IPS-11a (cell line): Measurements from ENCODE around the gene PRKCA.
"Not testable (repeated sequence)": the region's sequence is repeated elsewhere in the genome, so short reads cannot be mapped to it uniquely, and the experiment has no call there.

Experiments used
- H3K4me3 ChIP-seq: one replicate; pipeline ENCODE4 v1.5.1; 2013; ENCODE audit warnings: low read depth, low read length, control low read depth

PRKCA gene

DNA sequence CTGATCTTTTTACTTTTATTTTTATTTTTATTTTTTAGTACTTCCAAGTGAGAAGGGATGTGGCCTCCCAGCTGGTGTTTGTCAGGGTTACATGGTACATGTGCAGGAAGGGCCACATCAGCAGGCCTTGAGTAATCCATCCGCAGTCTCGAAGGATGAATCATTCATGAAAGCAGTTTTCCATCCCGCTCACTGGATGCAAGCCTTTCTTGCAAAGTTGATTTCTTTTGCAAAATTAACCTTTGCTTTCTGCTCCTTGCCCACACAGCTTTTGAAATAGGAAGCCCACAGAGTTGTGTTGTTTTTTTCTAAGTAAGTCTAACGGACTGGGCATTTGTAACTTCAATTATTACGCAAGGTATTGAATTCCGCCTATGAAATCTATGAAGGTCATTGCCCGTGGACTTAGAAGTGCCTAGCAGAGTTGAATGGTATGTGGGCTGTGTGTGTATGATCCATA is 157.4 kb downstream of the PRKCA start:
- H3K4me3 ChIP-seq = no peak overlapping the region

DNA sequence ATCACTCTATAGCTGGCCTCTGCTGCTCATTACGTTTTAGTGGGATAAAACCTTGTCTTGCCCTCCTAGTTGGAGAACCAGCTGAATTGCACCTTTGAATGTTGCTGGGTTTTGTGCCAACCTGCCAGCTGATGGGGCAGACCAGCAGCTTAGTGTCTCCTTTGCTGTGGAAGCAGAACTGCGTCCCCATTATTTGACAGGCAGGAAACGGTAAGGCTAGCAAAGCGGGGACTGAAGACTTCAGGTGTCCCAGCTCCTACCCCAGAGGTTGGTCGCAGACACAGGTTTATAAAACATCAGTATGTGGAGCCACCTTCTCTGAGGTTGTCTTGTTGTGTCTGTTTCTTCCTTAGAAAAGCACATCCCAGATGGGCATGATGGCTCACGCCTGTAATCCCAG is 158.1 kb downstream of the PRKCA start:
- H3K4me3 ChIP-seq = no peak overlapping the region

GRCh38 chr17:66461343-66461995 is 159.1 kb downstream of the PRKCA start:
- no peak overlapping the region for H3K4me3 ChIP-seq

DNA sequence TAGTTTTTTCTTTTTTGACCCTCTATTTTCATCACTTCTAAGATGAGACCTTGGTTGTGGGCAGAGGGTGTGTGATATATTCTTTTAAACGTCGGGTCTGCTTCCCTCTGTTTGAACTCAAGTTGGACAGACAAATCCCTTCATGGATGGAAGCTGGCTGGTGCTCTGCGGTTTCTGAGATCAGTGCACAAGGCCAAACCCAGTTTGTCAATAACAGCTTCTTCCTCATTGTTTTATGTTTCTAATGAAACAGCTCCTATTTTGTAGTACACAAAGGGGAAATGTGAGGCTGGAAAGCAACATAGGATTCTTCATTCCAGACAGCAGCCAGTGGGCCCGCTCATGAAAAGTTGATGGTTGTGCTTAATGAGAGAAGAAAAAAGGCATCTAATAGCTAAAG is 159.6 kb downstream of the PRKCA start:
- H3K4me3 ChIP-seq = no peak overlapping the region

DNA sequence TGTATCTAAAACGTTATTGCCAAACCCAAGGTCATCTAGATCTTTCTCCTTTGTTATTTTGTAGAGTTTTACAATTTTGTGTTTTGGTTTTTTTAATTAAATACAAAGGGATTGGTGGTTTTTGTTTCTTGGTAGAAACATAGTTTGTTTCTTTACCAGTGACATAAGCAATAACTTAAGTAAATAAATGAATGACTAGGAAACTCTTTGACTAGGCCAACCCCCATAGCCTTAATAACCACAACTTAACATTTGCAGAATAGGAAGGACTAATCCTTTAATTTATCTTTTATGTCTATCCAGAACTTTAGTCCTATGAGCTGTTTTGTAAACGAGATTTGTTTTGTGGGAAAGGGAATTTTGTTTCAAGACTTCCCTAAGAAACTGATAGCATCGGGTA is 162.5 kb downstream of the PRKCA start:
- H3K4me3 ChIP-seq = no peak overlapping the region

- H3K4me3 ChIP-seq = no peak overlapping the region
Measured at GRCh38 chr17:66465701-66466100, 163.3 kb downstream of the PRKCA start.

DNA sequence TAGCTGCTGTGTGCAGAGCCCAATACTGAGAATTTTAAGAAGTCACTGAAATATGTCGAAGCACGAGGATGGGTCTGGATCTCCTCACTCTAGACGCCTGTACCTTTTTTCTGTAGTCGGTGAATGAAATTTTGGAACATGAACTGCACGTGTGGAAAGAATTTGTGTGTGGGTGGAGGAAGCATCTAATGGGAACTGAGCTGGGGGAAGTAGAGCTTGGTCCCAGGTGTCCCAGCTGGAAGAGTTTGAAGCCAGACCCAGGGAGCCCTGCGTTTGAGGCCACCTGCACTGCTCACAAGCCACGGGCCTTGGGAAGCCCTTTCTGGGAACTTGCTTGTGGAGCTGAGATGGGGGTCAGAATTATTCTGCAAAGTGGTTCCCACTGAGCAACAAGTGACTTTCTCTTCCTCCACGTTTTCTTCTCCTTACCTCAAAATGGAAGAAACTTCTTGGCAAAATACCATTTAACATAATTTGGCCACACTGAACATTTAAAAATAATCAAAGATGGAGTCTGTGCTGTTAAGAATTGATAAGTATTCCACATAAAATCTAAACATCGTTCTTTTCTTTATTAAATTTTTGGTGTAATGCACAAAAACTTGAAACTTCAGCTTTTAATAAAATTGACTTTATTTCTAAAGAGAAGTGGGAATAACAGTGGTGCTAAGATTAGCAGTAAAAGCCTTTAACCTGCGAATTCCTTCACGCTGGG is 163.8 kb downstream of the PRKCA start:
- H3K4me3 ChIP-seq = no peak overlapping the region

DNA sequence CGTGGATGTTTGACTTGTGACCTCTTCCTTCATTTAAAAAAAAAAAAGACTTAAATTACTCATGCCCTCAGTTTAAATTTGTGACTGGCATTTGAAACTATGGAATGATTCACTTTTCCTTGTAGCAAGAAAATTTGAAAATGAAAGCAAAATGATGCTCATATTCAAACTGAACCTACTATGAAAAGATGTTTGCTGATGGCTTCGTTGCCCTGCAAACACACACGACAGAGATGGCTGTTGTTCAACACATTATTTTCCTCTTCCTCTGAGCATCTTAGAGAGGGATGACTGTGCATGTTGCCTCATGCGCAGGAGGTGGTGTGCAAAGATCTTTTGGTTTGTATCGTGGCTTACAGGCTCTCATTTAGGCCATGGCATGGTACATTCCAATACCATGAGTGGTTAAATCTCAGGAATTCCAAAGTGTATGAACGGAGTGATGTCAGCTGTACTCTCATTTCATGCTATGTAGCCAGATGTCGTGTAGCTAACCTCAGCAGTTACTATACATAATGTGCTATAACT is 164.5 kb downstream of the PRKCA start:
- no peak overlapping the region for H3K4me3 ChIP-seq

DNA sequence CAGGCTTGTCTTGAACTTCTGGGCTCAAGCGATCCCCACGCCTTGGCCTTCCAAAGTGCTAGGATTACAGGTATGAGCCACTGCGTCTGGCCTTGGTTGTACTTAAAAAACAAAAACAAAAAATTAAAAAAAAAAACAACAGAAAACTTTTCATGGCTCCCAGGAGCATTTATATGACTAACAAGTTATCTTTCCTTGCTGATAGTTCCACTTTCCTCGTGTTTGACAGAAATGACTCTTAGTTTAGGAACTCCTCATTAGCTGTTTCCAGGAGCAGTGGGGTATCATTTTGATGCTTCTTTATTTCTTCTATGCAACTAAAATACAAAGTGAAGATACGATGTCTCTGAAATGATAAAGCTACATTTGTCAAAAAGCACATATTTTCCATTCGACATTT is 165.4 kb downstream of the PRKCA start:
- no peak overlapping the region for H3K4me3 ChIP-seq

GRCh38 chr17:66468241-66469087 is 166.1 kb downstream of the PRKCA start:
- H3K4me3 ChIP-seq = no peak overlapping the region

DNA sequence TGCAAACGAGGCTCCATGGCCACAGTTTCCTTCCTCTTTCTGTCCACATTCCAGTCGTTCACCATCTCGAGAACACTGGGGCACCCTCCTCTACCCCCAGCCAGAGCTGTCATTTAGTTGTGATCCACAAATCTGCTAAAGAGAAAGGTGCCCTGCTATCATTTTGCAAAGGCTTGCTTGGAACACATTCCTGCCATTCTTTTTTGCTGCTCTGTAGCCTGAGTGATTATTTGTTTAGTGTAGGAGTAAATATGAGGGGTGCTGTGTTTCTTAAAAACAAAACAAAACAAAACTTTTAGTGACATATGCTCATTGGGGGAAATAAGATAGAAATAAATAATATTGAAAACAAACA is 166.7 kb downstream of the PRKCA start:
- no peak overlapping the region for H3K4me3 ChIP-seq

DNA sequence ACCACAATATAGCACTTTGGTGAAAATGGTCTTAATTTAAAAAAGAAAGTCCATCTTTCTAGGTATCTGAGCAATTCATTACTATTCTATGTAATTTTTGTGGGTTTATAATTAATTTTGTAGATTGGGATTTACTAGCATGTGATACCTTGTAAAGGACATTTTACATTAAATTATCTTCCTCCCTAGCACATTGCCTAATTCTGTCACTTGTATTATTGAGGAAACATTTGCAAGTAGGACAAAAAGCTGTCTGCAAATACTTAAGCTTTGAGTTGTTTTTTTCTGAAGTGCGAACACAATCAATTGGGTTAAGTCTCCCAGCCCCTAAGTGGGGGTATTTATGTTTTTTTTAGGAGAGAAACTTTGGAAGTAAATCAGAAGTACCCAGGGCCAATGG is 167.0 kb downstream of the PRKCA start:
- no peak overlapping the region for H3K4me3 ChIP-seq

- no peak overlapping the region for H3K4me3 ChIP-seq
Measured at GRCh38 chr17:66469890-66470289, 167.5 kb downstream of the PRKCA start.

GRCh38 chr17:66472123-66472522 is 169.7 kb downstream of the PRKCA start:
- H3K4me3 ChIP-seq = no peak overlapping the region

DNA sequence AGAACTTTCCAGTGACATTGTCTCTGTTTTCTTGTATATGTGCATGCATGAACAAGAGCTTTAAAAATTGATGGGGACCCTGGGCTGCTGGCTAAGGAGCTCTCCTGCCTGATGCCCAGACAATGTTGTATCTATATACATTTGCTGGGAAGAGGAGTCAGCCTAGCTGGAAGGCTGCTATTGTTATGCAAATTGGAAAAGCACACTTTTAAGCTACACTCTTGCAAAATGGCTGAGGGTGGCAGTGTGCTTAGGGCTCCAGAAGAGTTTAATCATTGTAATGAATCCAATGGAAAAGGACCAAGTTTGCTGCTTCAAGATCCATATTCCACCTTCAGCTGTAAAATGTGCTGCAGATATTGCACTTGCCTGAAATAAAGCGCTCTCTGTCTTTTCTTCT is 171.8 kb downstream of the PRKCA start:
- H3K4me3 ChIP-seq = no peak overlapping the region

- H3K4me3 ChIP-seq = no peak overlapping the region
Measured at GRCh38 chr17:66474806-66475497, 172.5 kb downstream of the PRKCA start.

GRCh38 chr17:66476014-66476413 is 173.6 kb downstream of the PRKCA start:
- H3K4me3 ChIP-seq = no peak overlapping the region

DNA sequence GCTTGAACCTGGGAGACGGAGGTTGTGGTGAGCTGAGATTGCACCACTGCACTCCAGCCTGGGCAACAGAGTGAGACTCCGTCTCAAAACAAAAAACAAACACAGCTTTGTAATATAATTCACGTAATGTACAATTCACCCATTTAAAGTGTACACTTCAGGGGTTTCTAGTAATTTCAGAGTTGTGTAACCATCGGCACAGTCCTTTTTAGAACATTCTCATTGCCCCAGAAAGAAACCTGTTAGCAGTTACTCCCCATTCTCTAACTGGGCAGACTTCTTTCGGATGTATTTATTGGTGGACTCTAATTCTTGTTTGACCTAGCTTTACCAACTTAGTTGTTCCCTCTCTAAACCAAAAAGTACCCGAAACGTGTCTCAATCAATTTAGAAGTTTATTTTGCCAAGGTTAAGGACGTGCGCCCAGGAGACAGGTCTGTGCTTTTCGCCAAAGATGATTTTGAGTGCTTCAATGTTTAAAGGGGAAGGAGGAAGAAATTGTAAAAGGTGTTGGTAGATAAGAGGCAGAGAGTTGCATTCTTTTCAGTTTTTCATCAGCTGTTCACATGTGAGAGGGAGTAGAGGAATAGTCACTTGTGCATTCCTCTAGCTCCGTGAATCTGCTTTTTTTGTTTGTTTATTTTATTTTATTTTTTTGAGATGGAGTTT is 175.3 kb downstream of the PRKCA start:
- no peak overlapping the region for H3K4me3 ChIP-seq

- H3K4me3 ChIP-seq = not testable (repeated sequence)
Measured at GRCh38 chr17:66479230-66479889, 176.9 kb downstream of the PRKCA start.

DNA sequence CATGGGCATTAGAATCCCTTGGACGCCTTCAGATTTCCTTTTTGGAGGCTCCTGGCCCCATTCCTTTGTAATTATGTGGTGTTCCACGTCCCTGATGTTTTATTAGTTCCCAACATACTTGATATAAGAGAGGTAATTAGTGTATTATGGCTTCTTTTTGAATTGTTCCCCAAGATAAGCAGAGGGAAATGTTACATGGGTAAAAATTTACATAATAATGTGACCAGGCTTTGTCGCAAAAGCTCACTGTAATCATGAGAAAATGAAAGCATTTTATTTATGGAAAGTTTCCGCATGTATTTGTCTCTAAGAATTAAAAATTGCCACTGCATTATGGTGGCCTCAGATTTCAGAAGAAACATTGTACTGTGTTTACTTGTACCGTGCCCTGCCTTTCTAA is 177.8 kb downstream of the PRKCA start:
- H3K4me3 ChIP-seq = no peak overlapping the region
